Endothelial cell of umbilical vein (primary cell): Measurements from ENCODE around the gene AASDHPPT. TPM values are rescaled to one million over a fixed set of nuclear protein-coding genes. Genes with fewer than 3 reads are reported as not detected.

Experiments
- BruUV-seq: library from RNA; stranded (reverse); fragments of 400-500 nt; replicated peaks from 2 replicates; lab custom pipeline; 2021; lab: Mats Ljungman, UMichigan
- CTCF ChIA-PET: fragments of 300-600, 350-600 bp; sonication (Branson Sonifier 250); formaldehyde crosslinking; loops from one replicate; lab custom pipeline; 2021; ENCODE audit warnings: antibody characterized with exemption, inconsistent platforms; lab: Charles Lee
- POLR2A ChIA-PET: fragments of 300-600, 350-600 bp; sonication (Branson Sonifier 250); formaldehyde crosslinking; loops from one replicate; lab custom pipeline; 2021; ENCODE audit warnings: antibody characterized with exemption, inconsistent platforms; lab: Charles Lee
- DNase-seq: peaks from one replicate; pipeline ENCODE4 v3.0.0-alpha.2; 2011; ENCODE audit warnings: low read depth, low spot score
- FAIRE-seq: peaks from 2 replicates; lab custom pipeline; 2011; peaks lifted over from hg19 to GRCh38; lab: Jason Lieb, UNC
- H2AFZ ChIP-seq: 2 replicates; pipeline ENCODE4 v1.6.0; 2012; ENCODE audit warnings: low read depth, low read length, control low read depth, inconsistent platforms
- H3K27ac ChIP-seq: 2 replicates; pipeline ENCODE4 v1.5.1; 2011; ENCODE audit warnings: low read depth, mild to moderate bottlenecking, control low read depth, low read length, moderate library complexity; ENCODE audit not compliant: insufficient read depth
- H3K27me3 ChIP-seq, 2 experiments: 2 replicates each; pipeline versions ENCODE4 v1.6.0 to v1.6.1; 2011; ENCODE audit warnings: low read length in 2 of 2, mixed read lengths in 1 of 2; ENCODE audit not compliant: control insufficient read depth in 2 of 2, insufficient read depth in 2 of 2
- H3K36me3 ChIP-seq, 2 experiments: 2 replicates in 1 of 2; 3 replicates in 1 of 2; pipeline ENCODE4 v1.5.1; 2011; ENCODE audit warnings: low read length in 2 of 2, mild to moderate bottlenecking in 1 of 2, moderate library complexity in 1 of 2; ENCODE audit not compliant: control insufficient read depth in 2 of 2, insufficient read depth in 2 of 2; ENCODE audit errors: extremely low read depth in 1 of 2
- H3K4me1 ChIP-seq: 3 replicates; pipeline ENCODE4 v1.5.1; 2011; ENCODE audit warnings: mild to moderate bottlenecking, low read length; ENCODE audit not compliant: control insufficient read depth, insufficient read depth; ENCODE audit errors: extremely low read depth
- H3K4me2 ChIP-seq: 2 replicates; pipeline ENCODE4 v1.6.1; 2011; ENCODE audit warnings: low read length, control low read depth, mixed read lengths; ENCODE audit not compliant: insufficient read depth
- H3K4me3 ChIP-seq, 3 experiments: fragments of 200-600 bp in 1 of 3; sonication (generic), shearing (Covaris generic) in 1 of 3; replicated peaks in 1 of 3; 2 replicates each; pipeline ENCODE4 v1.5.1; 2011 to 2016; ENCODE audit warnings: control low read depth in 3 of 3, low read length in 3 of 3, mild to moderate bottlenecking in 2 of 3, inconsistent platforms in 1 of 3, low read depth in 1 of 3, moderate library complexity in 1 of 3; ENCODE audit not compliant: insufficient read depth in 1 of 3
- H3K79me2 ChIP-seq: 2 replicates; pipeline ENCODE4 v1.6.0; 2012; ENCODE audit warnings: low read length, inconsistent platforms; ENCODE audit not compliant: control insufficient read depth, insufficient read depth
- H3K9ac ChIP-seq: replicated peaks from 2 replicates; pipeline ENCODE3; 2011; ENCODE audit warnings: low read length, control low read depth; ENCODE audit not compliant: insufficient read depth; ENCODE audit errors: extremely low read depth
- H3K9me1 ChIP-seq: replicated peaks from 3 replicates; pipeline ENCODE4 v1.6.0; 2011; ENCODE audit warnings: mild to moderate bottlenecking, low read length; ENCODE audit not compliant: control insufficient read depth, insufficient read depth; ENCODE audit errors: extremely low read depth
- H3K9me3 ChIP-seq: replicated peaks from 2 replicates; pipeline ENCODE4 v1.5.1; 2012; ENCODE audit warnings: low read length, inconsistent platforms; ENCODE audit not compliant: control insufficient read depth, insufficient read depth
- H4K20me1 ChIP-seq: replicated peaks from 2 replicates; pipeline ENCODE3; 2011; ENCODE audit warnings: mild to moderate bottlenecking, low read length; ENCODE audit not compliant: control insufficient read depth, insufficient read depth; ENCODE audit errors: extremely low read depth
- EZH2 ChIP-seq: IDR thresholded peaks from 2 replicates; pipeline ENCODE4 v1.6.1; 2012; ENCODE audit warnings: borderline replicate concordance, low read depth, mild to moderate bottlenecking, moderate library complexity, low read length, inconsistent platforms; ENCODE audit not compliant: severe bottlenecking
- FOS ChIP-seq: IDR thresholded peaks from 2 replicates; pipeline ENCODE4 v1.6.1; 2011; ENCODE audit warnings: mild to moderate bottlenecking, low read length, moderate library complexity, borderline replicate concordance; ENCODE audit not compliant: insufficient read depth
- GATA2 ChIP-seq: IDR thresholded peaks from 2 replicates; pipeline ENCODE4 v1.7.0; 2011; ENCODE audit warnings: low read depth, mild to moderate bottlenecking, moderate library complexity, mixed read lengths, low read length; ENCODE audit not compliant: insufficient read length, insufficient read depth
- JUN ChIP-seq: IDR thresholded peaks from 2 replicates; pipeline ENCODE4 v1.6.1; 2011; ENCODE audit warnings: borderline replicate concordance, low read depth; ENCODE audit not compliant: insufficient read length, insufficient read depth
- MYC ChIP-seq: IDR thresholded peaks from one replicate; pipeline ENCODE4 v1.6.1; 2011; ENCODE audit warnings: mild to moderate bottlenecking, low read depth, low read length
- POLR2A ChIP-seq: IDR thresholded peaks from 2 replicates; pipeline ENCODE4 v1.6.1; 2012; ENCODE audit warnings: low read depth, mild to moderate bottlenecking, control low read depth, low read length
- POLR2AphosphoS5 ChIP-seq: IDR thresholded peaks from 2 replicates; pipeline ENCODE4 v1.6.1; 2012; ENCODE audit warnings: low read depth, mild to moderate bottlenecking, control low read depth, low read length, moderate library complexity; ENCODE audit not compliant: insufficient read depth
- dilution Hi-C: fragments of 300-500 bp; cut with MboI; formaldehyde crosslinking; loops from one replicate; pipeline ENCODE4 v1.15.0; 2019; ENCODE audit warnings: low sequenced_read_pairs; ENCODE audit not compliant: extremely low pct_ligation_motif_present
- intact Hi-C: fragments of 100-400 bp; cut with micrococcal nuclease; formaldehyde crosslinking; loops from one replicate; pipeline ENCODE4 v1.10.0; 2022
- polyA plus RNA-seq, 4 experiments: library from polyadenylated mRNA; depleted of rRNA in 3 of 4; stranded (reverse) in 3 of 4; unstranded in 1 of 4; fragments of >200 nt; gene quantifications; 2 replicates each; pipeline versions ENCODE4 v1.2.1 to v1.2.3, GENCODE V29; 2011 to 2012; ENCODE audit warnings: missing spikeins in 1 of 4
- total RNA-seq: library from RNA; stranded (reverse); gene quantifications from 2 replicates; pipeline ENCODE4 v1.2.3, GENCODE V29; 2021
- TF ChIP-seq, protein P1 (sequence below), 2 donors: IDR thresholded peaks; 1 replicate in 1 of 2; 2 replicates in 1 of 2; pipeline ENCODE4 v1.5.1; 2011; ENCODE audit warnings: low read length in 2 of 2, mild to moderate bottlenecking in 2 of 2, moderate library complexity in 2 of 2, control low read depth in 1 of 2, inconsistent platforms in 1 of 2, low read depth in 1 of 2; ENCODE audit not compliant: insufficient read depth in 1 of 2; ENCODE audit errors: extremely low read depth in 1 of 2
- TF ChIP-seq, protein P2 (sequence below): IDR thresholded peaks from 2 replicates; pipeline ENCODE4 v1.6.1; 2011; ENCODE audit not compliant: insufficient read depth, insufficient read length

AASDHPPT gene
- total and polyA plus RNA-seq, 2 donors (not counting 3 experiments of a cell fraction or from before 2014, with no cell fraction given): 14.3 to 34.2 TPM

- no peak overlapping the region for H3K4me2 ChIP-seq
- ChIA-PET CTCF (interaction anchor here (0.9 to 1.1 kb wide), 3 partner anchors 11 to 41 kb away, joined by 3 to 4 read pairs (median 3); no protein-coding TSS in a partner anchor), POLR2A (no interaction called here)
- TF ChIP-seq POLR2A (no peak), JUN (no peak), POLR2AphosphoS5 (no peak), MYC (no peak), GATA2 (no peak), EZH2 (no peak), FOS (no peak)
- TF ChIP-seq, protein P1, sequence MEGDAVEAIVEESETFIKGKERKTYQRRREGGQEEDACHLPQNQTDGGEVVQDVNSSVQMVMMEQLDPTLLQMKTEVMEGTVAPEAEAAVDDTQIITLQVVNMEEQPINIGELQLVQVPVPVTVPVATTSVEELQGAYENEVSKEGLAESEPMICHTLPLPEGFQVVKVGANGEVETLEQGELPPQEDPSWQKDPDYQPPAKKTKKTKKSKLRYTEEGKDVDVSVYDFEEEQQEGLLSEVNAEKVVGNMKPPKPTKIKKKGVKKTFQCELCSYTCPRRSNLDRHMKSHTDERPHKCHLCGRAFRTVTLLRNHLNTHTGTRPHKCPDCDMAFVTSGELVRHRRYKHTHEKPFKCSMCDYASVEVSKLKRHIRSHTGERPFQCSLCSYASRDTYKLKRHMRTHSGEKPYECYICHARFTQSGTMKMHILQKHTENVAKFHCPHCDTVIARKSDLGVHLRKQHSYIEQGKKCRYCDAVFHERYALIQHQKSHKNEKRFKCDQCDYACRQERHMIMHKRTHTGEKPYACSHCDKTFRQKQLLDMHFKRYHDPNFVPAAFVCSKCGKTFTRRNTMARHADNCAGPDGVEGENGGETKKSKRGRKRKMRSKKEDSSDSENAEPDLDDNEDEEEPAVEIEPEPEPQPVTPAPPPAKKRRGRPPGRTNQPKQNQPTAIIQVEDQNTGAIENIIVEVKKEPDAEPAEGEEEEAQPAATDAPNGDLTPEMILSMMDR (IDR thresholded peaks at IDR 0.05; ENCODE audit: extremely low read depth in 1 of 2, insufficient read depth in 1 of 2, low read depth in 1 of 2, low read length in 2 of 2): no peak
- TF ChIP-seq, protein P2, sequence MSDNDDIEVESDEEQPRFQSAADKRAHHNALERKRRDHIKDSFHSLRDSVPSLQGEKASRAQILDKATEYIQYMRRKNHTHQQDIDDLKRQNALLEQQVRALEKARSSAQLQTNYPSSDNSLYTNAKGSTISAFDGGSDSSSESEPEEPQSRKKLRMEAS: no peak
- no peak overlapping the region for H3K9ac ChIP-seq
- no peaks in the 10 kb centered on the region for H4K20me1 ChIP-seq
- no peaks in the 10 kb centered on the region for H3K79me2 ChIP-seq
- H3K36me3 ChIP-seq: no peaks in the 10 kb centered on the region
- no TSS peak for BruUV-seq
- no peaks in the 10 kb centered on the region for H3K9me1 ChIP-seq
- no peak overlapping the region for H3K4me3 ChIP-seq
- no peak for DNase-seq
- intact Hi-C loops (loop anchor here (1.0 kb wide), 1 partner anchor 44 kb away; no protein-coding TSS in a partner anchor), dilution Hi-C loops (no loop called here)
- H3K27me3 ChIP-seq: no peaks in the 10 kb centered on the region
- no peaks in the 10 kb centered on the region for H3K9me3 ChIP-seq
- no peak overlapping the region for H2AFZ ChIP-seq
- FAIRE-seq: no peak
- no peak overlapping the region for H3K27ac ChIP-seq
- H3K4me1 ChIP-seq: no peaks in the 10 kb centered on the region
Observed at GRCh38 chr11:106132582-106133354, 55.3 kb downstream of the AASDHPPT start.
